K562 (cell line): ENCODE results near the gene RARRES2. TPM values are rescaled to one million over a fixed set of nuclear protein-coding genes. Genes with fewer than 3 reads are reported as not detected.

Experiments used
- ATF4 ChIP-seq: fragments of 450-650 bp; formaldehyde crosslinking; IDR thresholded peaks from 2 replicates; pipeline ENCODE4 v1.4.0; 2022; ENCODE audit warnings: mild to moderate bottlenecking, moderate library complexity
- CLOCK ChIP-seq: fragments of 250-450 bp; sonication (Bioruptor Pico); IDR thresholded peaks from 2 replicates; pipeline ENCODE4 v1.4.0; 2020; ENCODE audit warnings: mild to moderate bottlenecking, moderate library complexity, borderline replicate concordance
- E4F1 ChIP-seq: fragments of 250-450 bp; sonication (Bioruptor Pico); IDR thresholded peaks from 2 replicates; pipeline ENCODE4 v1.5.0; 2021; ENCODE audit warnings: mild to moderate bottlenecking, borderline replicate concordance
- GTF2E2 ChIP-seq: fragments of 200-800 bp; sonication (Bioruptor generic); IDR thresholded peaks from 2 replicates; pipeline ENCODE4 v1.6.1; 2016; ENCODE audit warnings: missing genetic modification characterization, missing compliant biosample characterization
- KDM5B ChIP-seq: fragments of 200-600 bp; sonication (generic); IDR thresholded peaks from 2 replicates; pipeline ENCODE4 v1.6.1; 2012; ENCODE audit warnings: low read depth, mild to moderate bottlenecking, moderate library complexity, low read length, control low read depth, inconsistent platforms; ENCODE audit not compliant: insufficient replicate concordance
- MBD1 ChIP-seq: fragments of 250-450 bp; sonication (Bioruptor Pico); IDR thresholded peaks from 2 replicates; pipeline ENCODE4 v1.8.0; 2022; ENCODE audit warnings: inconsistent platforms
- MED1 ChIP-seq: sonication (generic); formaldehyde crosslinking; IDR thresholded peaks from 2 replicates; pipeline ENCODE4 v1.8.1; 2023; ENCODE audit warnings: missing genetic modification reagents, borderline replicate concordance
- NFRKB ChIP-seq: fragments of 450-650 bp; IDR thresholded peaks from 2 replicates; pipeline ENCODE4 v1.6.1; 2016; ENCODE audit warnings: low read depth
- NONO ChIP-seq, 2 experiments: fragments of 200-400 bp in 1 of 2; fragments of 450-650 bp in 1 of 2; formaldehyde crosslinking in 1 of 2; IDR thresholded peaks; 2 replicates each; pipeline ENCODE4 v1.6.1; 2017; ENCODE audit warnings: low read depth in 2 of 2, mild to moderate bottlenecking in 2 of 2, moderate library complexity in 2 of 2, low read length in 1 of 2
- POLR2A ChIP-seq: fragments of 450-650 bp; conservative IDR thresholded peaks from 2 replicates; pipeline ENCODE4 v1.6.1; 2016
- POLR2B ChIP-seq: fragments of 450-650 bp; IDR thresholded peaks from 2 replicates; pipeline ENCODE4 v1.6.1; 2018; ENCODE audit warnings: low read depth; ENCODE audit not compliant: partially characterized antibody
- SMARCA5 ChIP-seq: fragments of 450-650 bp; IDR thresholded peaks from 2 replicates; pipeline ENCODE4 v1.6.1; 2016
- TBP ChIP-seq: optimal IDR thresholded peaks from 2 replicates; pipeline ENCODE3; 2011; ENCODE audit warnings: low read depth, low read length, improper control_type of control experiment
- UBTF ChIP-seq, 2 experiments: IDR thresholded peaks; 2 replicates each; pipeline ENCODE4 v1.6.1; 2012; ENCODE audit warnings: improper control_type of control experiment in 2 of 2, low read depth in 2 of 2, low read length in 2 of 2, borderline replicate concordance in 1 of 2
- USF2 ChIP-seq: sonication (generic); formaldehyde crosslinking; IDR thresholded peaks from 2 replicates; pipeline ENCODE4 v1.5.0; 2020; ENCODE audit warnings: missing genetic modification reagents
- ZNF12 ChIP-seq: sonication (generic); formaldehyde crosslinking; IDR thresholded peaks from 2 replicates; pipeline ENCODE4 v1.4.0; 2020; ENCODE audit warnings: mild to moderate bottlenecking, missing genetic modification reagents
- polyA plus RNA-seq, 8 experiments: library from polyadenylated mRNA; depleted of rRNA in 4 of 8; stranded (reverse) in 5 of 8; unstranded in 3 of 8; fragments of >200 nt; fragmentation: Nextera tagmentation in 2 of 8; fragmentation: Illumina TruSeq in 1 of 8; extraction: Ambion mirVana in 2 of 8; extraction: Trizol in 1 of 8; gene quantifications; 2 replicates each; pipeline versions ENCODE4 v1.2.1 to v1.2.3, GENCODE V29; 2011 to 2014; ENCODE audit warnings: inconsistent platforms in 1 of 8, missing spikeins in 1 of 8
- total RNA-seq, 7 experiments: library from RNA; depleted of rRNA in 6 of 7; stranded (reverse); fragments of >200 nt in 6 of 7; fragmentation: Illumina TruSeq in 2 of 7; extraction: Trizol in 2 of 7; gene quantifications; 2 replicates each; pipeline versions ENCODE4 v1.2.1 to v1.2.3, GENCODE V29; 2011 to 2021; ENCODE audit warnings: low replicate concordance in 1 of 7

Gene RARRES2
- total and polyA plus RNA-seq, 9 of the 15 experiments (the other 6 are each of a cell fraction or from before 2014, with no cell fraction given): 0.11 to 1.7 (median 0.23) TPM; not detected in 6

GRCh38 chr7:150313870-150314269 is 27.6 kb downstream of the RARRES2 start (continued):
- TF ChIP-seq CLOCK (no peak), ATF4 (no peak), USF2 (CRISPR knock-in tag) (no peak), MED1 (CRISPR knock-in tag) (no peak), NFRKB (0 out of 2 replicates have a peak, but pooled peaks have one; percentile 61), KDM5B (peak; percentile 71), SMARCA5 (peak; percentile 24; the same call in 1 of the 2 replicates), POLR2A (no peak), TBP (no peak), NONO (IDR thresholded peaks at IDR 0.05; ENCODE audit: low read depth in 2 of 2, low read length in 1 of 2) (no peak), ZNF12 (CRISPR knock-in tag) (no peak), POLR2B (no peak), E4F1 (CRISPR knock-in tag) (no peak), GTF2E2 (tag) (no peak), MBD1 (no peak), UBTF (IDR thresholded peaks at IDR 0.05; ENCODE audit: borderline replicate concordance in 1 of 2, low read depth in 2 of 2, low read length in 2 of 2) (no peak)
